Measurements from ENCODE around the gene FAM162A.
A peak's percentile ranks its signal among the peaks of the same experiment; 100 is the strongest.

Gene FAM162A

GRCh38 chr3:122407946-122408345 is 24.0 kb downstream of the FAM162A start:
- H3K4me1 ChIP-seq (ENCODE audit: insufficient read depth, low read length, severe bottlenecking), result peaks cover 22% of the 10 kb centered on the region
- H3F3A ChIP-seq (ENCODE audit: insufficient read depth, low read length), result no peaks in the 10 kb centered on the region
- H3K36me3 ChIP-seq (ENCODE audit: insufficient read depth, low read length), result peaks cover 96% of the 10 kb centered on the region
- H3K79me2 ChIP-seq (ENCODE audit: insufficient read depth, low read length), result no peaks in the 10 kb centered on the region
- H4K20me1 ChIP-seq (ENCODE audit: insufficient read depth, low read length), result no peaks in the 10 kb centered on the region
- no peak overlapping the region for H3K27ac ChIP-seq (ENCODE audit: low read depth, low read length, poor library complexity, severe bottlenecking)
- no peak overlapping the region for H3K9ac ChIP-seq (ENCODE audit: low read length)
- H3K9me3 ChIP-seq (ENCODE audit: low read length), result no peaks in the 10 kb centered on the region
- no peak overlapping the region for H2AFZ ChIP-seq (ENCODE audit: low read length)
- no peak overlapping the region for H3K4me2 ChIP-seq (ENCODE audit: low read length)
- no peaks in the 10 kb centered on the region for H3K27me3 ChIP-seq (ENCODE audit: insufficient read depth, low read length)
- TF ChIP-seq, protein P1, sequence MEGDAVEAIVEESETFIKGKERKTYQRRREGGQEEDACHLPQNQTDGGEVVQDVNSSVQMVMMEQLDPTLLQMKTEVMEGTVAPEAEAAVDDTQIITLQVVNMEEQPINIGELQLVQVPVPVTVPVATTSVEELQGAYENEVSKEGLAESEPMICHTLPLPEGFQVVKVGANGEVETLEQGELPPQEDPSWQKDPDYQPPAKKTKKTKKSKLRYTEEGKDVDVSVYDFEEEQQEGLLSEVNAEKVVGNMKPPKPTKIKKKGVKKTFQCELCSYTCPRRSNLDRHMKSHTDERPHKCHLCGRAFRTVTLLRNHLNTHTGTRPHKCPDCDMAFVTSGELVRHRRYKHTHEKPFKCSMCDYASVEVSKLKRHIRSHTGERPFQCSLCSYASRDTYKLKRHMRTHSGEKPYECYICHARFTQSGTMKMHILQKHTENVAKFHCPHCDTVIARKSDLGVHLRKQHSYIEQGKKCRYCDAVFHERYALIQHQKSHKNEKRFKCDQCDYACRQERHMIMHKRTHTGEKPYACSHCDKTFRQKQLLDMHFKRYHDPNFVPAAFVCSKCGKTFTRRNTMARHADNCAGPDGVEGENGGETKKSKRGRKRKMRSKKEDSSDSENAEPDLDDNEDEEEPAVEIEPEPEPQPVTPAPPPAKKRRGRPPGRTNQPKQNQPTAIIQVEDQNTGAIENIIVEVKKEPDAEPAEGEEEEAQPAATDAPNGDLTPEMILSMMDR (IDR thresholded peaks at IDR 0.05; ENCODE audit: low read length), result no peak
- TF ChIP-seq EZH2 (IDR thresholded peaks at IDR 0.05; ENCODE audit: borderline replicate concordance, low read length), result no peak
- no peak overlapping the region for H3K4me3 ChIP-seq (ENCODE audit: low read depth, low read length, poor library complexity, severe bottlenecking)
- no peaks in the 10 kb centered on the region for H3K9me2 ChIP-seq (ENCODE audit: low read depth, low read length)

GRCh38 chr3:122409446-122409845 is 25.5 kb downstream of the FAM162A start:
- H3K4me2 ChIP-seq (ENCODE audit: low read length), result peak overlapping the region; percentile 13; the same call in 1 of the 2 replicates
- no peaks in the 10 kb centered on the region; the same call in 1 of the 2 replicates for H3F3A ChIP-seq (ENCODE audit: insufficient read depth, low read length)
- no peaks in the 10 kb centered on the region for H3K27me3 ChIP-seq (ENCODE audit: insufficient read depth, low read length)
- TF ChIP-seq EZH2 (IDR thresholded peaks at IDR 0.05; ENCODE audit: borderline replicate concordance, low read length), result no peak
- TF ChIP-seq, protein P1 (IDR thresholded peaks at IDR 0.05; ENCODE audit: low read length), result no peak
- H3K9ac ChIP-seq (ENCODE audit: low read length), result no peak overlapping the region
- no peaks in the 10 kb centered on the region for H4K20me1 ChIP-seq (ENCODE audit: insufficient read depth, low read length)
- no peak overlapping the region for H3K4me3 ChIP-seq (ENCODE audit: low read depth, low read length, poor library complexity, severe bottlenecking)
- H3K79me2 ChIP-seq (ENCODE audit: insufficient read depth, low read length), result peaks cover under 1% of the 10 kb centered on the region; the same call in 1 of the 2 replicates
- peaks cover 35% of the 10 kb centered on the region for H3K4me1 ChIP-seq (ENCODE audit: insufficient read depth, low read length, severe bottlenecking)
- H3K27ac ChIP-seq (ENCODE audit: low read depth, low read length, poor library complexity, severe bottlenecking), result no peak overlapping the region
- H2AFZ ChIP-seq (ENCODE audit: low read length), result no peak overlapping the region
- no peaks in the 10 kb centered on the region for H3K9me3 ChIP-seq (ENCODE audit: low read length)
- peaks cover 94% of the 10 kb centered on the region for H3K36me3 ChIP-seq (ENCODE audit: insufficient read depth, low read length)
- no peaks in the 10 kb centered on the region for H3K9me2 ChIP-seq (ENCODE audit: low read depth, low read length)

GRCh38 chr3:122410111-122410510 is 26.1 kb downstream of the FAM162A start:
- H3K36me3 ChIP-seq (ENCODE audit: insufficient read depth, low read length), result peaks cover 88% of the 10 kb centered on the region; the same call in 1 of the 2 replicates
- no peak overlapping the region for H3K4me3 ChIP-seq (ENCODE audit: low read depth, low read length, poor library complexity, severe bottlenecking)
- H3K4me2 ChIP-seq (ENCODE audit: low read length), result no peak overlapping the region
- no peak overlapping the region for H3K27ac ChIP-seq (ENCODE audit: low read depth, low read length, poor library complexity, severe bottlenecking)
- H3K9me2 ChIP-seq (ENCODE audit: low read depth, low read length), result no peaks in the 10 kb centered on the region
- no peaks in the 10 kb centered on the region for H3K9me3 ChIP-seq (ENCODE audit: low read length)
- no peaks in the 10 kb centered on the region for H3K27me3 ChIP-seq (ENCODE audit: insufficient read depth, low read length)
- no peak overlapping the region for H3K9ac ChIP-seq (ENCODE audit: low read length)
- H2AFZ ChIP-seq (ENCODE audit: low read length), result no peak overlapping the region
- H3K4me1 ChIP-seq (ENCODE audit: insufficient read depth, low read length, severe bottlenecking), result peaks cover 42% of the 10 kb centered on the region
- TF ChIP-seq, protein P1 (IDR thresholded peaks at IDR 0.05; ENCODE audit: low read length), result no peak
- no peak for TF ChIP-seq EZH2 (IDR thresholded peaks at IDR 0.05; ENCODE audit: borderline replicate concordance, low read length)
- peaks cover 7% of the 10 kb centered on the region for H3K79me2 ChIP-seq (ENCODE audit: insufficient read depth, low read length)
- no peaks in the 10 kb centered on the region for H4K20me1 ChIP-seq (ENCODE audit: insufficient read depth, low read length)
- H3F3A ChIP-seq (ENCODE audit: insufficient read depth, low read length), result peaks cover 4% of the 10 kb centered on the region; the same call in 1 of the 2 replicates

All from OCI-LY1 (cell line).